ENCODE results near the gene FMNL2.
"Not testable (repeated sequence)": the region's sequence is repeated elsewhere in the genome, so short reads cannot be mapped to it uniquely, and the experiment has no call there.

FMNL2 gene

DNA sequence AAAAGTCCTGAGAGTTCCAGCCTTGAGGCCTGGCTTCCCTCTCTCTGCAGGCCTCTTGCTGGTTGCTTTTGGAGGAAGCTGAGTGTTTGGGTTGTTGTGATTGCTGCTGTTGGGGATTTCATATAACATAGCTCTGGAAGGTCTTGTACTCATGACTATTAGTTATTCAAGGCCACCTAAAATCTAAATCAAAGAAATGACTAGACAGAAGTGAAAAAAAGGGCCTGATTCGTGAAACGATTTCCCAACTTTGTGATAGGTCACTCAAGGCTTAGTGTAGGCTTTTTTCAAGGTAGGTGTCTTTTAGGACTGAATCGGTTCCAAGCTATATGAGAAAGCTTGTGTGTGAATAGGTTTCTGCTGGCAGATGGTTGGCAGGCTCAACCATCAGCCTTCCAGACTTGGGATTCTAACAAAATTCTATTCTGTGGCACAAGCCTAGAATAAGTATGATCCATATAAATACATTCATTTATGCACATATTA, 164.4 kb downstream of the FMNL2 start:
- no peak for DNase-seq (ENCODE audit: low read depth)

DNA sequence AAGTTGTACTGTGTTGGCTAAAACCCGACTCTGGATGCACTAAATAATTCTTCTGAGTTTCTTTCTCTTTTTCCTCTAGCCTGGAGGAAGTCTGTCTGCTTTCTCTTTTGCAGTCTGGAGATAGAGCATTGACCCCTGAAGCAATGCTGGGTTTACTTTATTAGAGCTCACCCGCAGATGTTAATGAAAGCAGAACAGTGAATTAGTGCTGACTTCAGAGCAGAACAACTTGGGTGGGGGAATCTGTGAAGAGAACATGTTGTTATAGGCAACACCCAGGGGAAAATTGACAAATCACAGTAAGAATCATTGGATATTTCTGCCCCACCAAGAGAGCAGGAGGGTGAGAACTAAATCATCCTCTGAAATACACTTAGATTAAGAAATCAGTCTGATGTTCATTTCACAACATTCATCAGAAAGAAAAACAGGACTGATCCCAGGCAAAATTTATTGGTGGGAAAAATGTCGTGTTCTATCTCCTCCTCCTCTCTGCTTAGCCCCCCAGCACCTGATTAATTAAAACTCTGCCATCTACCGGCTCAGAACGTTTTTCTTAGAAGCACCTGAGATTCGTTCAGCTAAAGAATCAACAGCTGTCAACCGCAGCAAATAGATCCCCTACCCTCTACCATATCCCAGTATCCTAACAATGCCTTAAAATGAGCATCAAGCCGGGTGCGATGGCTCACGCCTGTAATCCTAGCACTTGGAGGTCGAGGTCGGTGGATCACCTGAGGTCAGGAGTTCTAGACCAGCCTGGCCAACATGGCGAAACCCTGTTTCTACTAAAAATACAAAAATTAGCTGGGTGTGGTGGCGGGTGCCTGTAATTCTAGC, 165.1 kb downstream of the FMNL2 start:
- DNase-seq (ENCODE audit: low read depth), result no peak

DNA sequence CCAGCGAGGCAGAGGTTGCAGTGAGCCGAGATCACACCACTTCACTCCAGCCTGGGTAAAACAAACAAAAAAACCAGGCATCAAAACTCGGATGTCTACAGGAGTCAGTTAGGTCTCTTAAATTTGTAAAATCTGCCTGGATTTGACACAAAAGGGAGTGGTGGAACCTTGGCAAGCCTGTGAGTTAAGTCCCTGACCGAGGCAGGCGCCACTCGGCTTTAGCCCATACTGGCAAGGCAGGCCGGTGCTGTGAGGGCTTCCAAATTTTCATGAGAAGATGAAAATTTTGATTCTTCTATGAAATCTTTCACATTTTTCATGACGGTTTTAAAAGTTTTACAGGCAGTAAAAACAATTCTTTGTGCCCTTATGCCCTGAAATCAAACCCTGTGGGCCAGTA, 165.8 kb downstream of the FMNL2 start:
- DNase-seq (ENCODE audit: low read depth), result no peak

DNA sequence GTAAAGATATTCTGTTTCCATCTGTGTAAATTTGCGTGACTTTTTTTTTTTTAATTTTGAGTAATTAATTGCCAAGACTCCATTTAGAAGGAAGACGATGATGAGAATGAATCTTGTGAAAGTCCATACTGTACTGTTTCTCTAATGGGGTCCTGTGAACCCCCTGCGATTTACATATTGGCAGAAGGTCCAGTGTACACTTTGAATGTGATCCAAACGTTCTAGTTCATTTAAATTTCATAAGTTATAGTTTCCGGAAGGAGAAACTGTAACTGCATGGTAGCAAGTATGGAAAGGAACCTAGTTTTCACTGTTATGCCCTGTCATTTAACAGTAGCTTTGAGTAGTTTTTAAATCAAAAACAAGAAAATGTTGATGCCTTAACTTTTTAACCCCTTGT, 166.7 kb downstream of the FMNL2 start:
- no peak for DNase-seq (ENCODE audit: low read depth)

DNA sequence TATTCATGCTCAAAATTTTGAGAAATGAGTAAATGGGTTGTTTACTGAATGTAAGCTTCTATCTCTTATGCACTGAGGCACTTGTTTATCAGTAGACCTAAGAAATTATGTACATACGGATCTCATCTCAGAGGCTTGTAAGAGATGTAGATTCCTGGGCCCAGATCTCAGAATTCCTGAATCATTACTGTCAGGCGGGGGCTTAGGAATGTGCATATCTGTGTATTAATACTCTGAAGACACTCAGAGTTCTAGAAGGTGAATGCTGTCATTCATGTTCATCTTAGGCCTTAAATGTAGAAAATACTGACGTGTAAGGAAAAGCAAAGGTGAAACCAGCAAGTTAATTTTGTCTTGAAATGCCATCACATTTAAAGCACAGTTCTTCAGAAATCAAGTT, 169.6 kb downstream of the FMNL2 start:
- peak; percentile 57 for DNase-seq (ENCODE audit: low read depth)

DNA sequence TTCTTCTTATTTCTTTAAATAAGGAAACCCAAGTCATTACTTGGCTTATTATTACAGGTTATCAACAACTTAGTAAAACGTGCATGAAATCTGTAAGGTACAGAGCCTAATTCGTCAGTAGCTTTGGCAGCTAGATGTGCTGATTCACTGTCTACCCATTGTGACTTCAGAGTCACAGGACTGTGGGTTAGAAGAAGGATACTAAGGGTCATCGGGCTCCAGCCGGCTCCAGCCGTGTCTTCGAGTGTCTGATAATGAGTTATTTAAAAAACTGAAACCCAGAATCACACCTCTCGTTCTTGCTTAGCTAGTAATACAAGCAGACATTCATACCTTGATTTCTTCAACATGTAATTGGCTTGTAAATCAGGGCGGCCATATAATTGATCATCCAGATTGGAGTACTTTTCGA, 170.5 kb downstream of the FMNL2 start:
- DNase-seq (ENCODE audit: low read depth), result no peak

DNA sequence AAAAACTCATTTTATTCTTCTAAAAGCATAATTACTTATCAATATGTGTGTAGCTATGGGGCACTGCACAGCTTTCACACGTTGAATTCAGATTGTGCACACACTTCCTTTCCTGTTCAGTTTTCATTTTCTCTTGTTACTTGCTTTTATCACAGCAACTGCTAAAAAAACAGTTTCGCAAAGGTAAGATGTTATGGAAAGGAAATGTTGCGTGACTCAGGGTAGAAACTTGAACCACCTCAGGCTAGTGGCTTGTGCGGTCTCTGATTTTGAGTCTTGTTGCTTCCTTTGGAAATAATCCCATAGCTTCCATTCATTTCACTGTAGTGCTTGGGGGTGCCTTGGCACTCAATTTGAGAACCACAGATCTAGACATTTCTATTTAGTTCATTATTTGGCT, 171.9 kb downstream of the FMNL2 start:
- peak; percentile 56 for DNase-seq (ENCODE audit: low read depth)

DNA sequence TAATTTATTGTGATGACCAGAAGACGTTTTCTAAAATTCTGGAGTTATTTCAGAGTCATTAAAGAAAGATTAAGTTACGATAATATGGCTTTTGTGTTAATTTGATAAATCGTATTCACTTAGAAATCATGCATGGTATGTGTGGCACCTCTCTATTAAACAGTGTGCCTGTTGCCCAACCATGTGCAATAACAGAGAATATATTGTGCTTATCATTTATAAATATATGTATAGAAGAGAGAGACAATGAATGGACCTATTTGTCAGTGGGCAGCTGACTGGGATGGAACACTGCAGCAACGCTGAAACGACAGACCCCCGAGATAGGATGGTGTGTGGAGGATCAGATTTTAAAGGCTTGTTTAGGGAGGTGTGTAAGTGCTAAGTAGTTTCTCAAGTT, 172.9 kb downstream of the FMNL2 start:
- DNase-seq (ENCODE audit: low read depth), result no peak

DNA sequence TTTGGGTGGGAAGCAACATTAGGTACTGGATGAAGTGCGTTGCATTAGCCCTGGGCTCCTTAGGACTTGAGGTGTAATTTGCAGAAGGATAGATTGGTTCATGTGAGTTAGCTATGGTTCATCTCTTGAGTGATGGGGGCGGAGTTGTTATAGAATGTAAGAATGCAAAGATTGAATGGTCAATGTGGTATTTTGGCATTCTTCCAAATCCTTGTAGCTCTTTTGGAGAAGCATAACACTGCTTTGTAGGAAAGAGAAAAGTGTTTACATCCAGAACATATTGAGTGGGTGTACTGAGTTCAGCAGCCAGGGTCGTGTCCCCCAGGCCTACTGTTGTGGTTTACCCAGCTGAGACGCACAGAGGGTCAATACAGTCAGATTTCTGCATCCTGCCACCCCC, 173.5 kb downstream of the FMNL2 start:
- peak; percentile 55 for DNase-seq (ENCODE audit: low read depth)

DNA sequence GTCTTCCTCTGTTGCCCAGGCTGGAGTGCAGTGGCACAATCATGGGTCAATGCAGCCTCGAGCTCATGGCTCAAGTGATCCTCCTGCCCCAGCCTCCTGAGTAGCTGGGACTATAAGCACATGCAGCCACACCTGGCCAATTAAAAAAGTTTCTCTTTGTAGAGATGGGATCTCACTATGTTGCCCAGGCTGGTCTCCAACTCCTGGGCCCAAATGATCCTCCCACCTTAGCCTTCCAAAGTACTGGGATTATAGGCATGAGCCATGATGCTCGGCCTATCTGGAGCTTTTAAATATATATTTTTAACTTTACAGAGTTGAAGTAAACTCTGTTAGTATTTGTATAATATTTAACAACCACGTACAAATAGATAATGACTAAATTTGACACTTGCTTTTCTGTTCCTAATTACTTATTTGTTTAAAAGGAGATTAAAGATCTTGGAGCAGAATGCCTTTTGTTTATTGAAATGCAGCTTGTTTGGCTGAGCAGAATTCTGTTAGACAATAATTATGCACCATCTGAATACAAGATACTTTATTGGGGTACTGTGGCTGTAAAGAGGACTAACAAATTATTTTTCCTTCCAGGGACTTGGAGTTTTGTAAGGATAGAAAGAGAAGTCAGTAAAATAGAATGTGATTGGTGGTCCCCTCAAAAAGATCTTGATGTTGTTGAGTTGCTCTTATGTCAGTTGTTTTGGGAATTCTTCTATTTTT, 175.0 kb downstream of the FMNL2 start:
- no peak for DNase-seq (ENCODE audit: low read depth)

DNA sequence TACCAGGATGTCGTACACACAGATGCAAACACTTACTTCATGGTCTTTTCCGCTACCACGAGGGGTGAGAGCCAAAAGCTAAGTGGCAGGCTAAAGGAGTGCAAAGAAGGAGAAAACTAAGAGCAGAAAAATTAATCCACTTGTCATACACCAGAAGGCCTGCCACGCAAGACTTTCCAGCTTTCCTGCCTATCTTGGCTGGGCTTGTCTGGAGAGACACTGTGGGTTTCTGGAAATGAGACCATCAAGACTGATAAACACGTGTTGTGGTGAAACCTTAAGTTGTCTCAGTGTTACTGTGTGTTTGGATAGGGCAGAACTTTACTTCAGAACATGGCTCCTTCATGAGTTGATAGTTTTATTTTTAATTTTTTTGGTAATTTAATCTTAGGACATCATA, 175.6 kb downstream of the FMNL2 start:
- no peak for DNase-seq (ENCODE audit: low read depth)

DNA sequence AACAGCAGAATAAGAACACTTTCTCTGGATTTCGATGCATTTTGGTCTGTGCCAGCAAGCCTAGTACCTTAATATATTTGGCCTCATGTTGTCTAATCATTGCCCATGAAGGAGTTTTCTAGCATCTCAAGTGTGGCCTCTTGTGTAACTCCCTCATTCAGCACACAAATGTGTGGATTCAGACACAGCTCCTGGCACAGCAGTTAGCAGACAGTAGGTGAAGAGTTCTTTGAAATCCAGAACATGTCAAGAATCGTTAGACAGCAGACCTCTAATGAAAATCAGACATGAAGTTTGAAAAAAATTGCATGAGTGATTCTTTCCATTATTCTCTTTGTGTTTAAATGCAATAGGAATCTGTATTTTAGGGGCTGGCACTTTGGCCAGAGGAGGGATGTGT, 177.0 kb downstream of the FMNL2 start:
- no peak for DNase-seq (ENCODE audit: low read depth)

DNA sequence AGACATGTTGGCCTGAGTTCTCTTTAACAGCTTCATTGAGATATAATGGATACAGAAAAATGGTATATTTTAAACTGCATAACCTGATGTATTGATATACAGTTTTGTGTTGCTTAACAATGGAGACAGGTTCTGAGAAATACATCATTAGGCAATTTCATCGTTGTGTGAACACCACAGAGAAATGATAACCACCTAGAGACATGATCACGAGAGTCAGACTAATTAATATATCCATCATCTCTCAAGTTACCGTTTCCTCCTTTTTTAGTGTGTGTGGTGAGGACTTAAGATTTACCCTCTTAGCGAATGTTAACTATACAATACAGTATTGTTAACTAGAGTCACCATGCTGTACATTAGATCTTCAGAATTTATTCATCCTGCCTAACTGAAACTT, 178.1 kb downstream of the FMNL2 start:
- no peak for DNase-seq (ENCODE audit: low read depth)

DNA sequence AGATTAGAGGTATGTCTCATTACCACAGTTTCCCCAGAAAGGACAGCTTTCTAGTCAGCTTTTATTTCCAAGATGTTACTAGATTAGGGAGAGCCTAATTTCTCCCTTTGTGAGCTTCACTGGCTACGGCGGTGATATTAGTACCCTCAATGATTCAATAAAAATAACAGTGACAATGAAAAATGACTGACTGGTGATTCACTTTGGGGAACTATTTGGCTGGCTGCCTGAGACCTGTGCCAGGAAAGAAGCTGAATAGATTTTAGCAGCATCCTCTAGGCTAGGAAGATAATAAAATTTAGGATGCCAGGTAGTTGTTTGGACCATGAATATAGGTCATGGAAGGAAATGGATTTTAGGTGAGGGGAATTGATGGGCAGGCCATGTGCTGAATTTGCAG, 178.7 kb downstream of the FMNL2 start:
- peak; percentile 81 for DNase-seq (ENCODE audit: low read depth)

DNA sequence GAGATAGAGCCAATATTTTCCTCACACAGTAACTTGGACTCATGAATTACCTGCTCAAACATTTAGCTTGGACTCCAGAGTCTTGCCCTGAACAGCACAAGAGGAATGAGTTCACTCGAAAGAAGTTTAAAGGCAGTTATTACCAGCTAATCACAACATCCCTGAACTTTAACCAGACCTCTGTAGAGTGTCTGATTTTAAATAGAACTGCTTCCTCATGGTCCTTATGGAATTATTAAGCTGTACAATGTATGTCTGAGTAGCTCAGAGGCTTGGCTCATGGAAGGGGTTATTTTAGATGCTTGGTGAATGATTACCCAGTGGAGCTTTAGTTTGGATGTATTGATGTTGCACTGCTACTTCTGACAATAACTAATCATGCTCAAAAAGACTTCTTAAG, 183.1 kb downstream of the FMNL2 start:
- DNase-seq (ENCODE audit: low read depth), result no peak

DNA sequence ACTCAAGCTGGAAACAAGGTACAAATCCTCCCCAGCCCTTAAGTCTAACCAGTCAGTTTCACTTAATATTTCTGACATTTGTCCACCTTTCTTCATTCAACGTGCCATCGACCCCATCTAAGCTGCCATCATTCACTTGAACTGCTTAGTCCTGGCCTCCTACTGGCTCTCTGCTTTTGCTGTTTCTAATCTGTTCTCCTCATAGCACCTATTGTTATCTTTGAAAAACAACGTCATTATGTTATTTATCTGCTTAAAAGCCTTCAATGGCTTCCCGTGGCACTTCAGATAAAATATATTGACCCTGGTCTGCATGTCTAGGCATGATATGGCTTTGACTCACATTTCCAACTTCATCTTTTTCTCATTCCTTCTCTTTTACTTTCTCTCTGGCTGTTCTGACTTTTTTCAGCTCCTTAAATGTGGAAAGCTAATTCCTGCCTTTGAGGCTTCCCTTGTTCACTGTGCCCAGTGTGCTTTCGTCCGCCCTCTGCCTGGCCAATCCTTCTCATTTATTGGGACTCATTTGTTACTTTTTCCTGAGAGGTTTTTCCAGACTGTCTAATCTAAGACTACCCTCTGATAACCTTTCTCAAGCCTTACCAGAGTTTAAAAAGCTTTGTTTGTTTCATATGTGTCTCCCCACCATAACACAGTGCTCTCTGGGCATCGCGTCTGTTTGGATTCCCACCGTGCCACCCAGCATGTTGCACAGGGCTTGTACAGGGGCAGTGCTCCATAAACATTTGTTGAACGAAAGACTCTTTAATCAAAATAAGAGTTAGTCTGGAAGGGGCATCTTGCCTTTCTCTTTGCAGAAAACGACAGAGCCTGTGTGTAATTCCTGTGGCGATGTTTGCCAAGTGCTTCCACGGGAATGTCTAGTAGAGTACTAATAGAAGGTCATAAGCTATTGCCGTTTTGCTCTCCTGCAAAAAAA, 183.9 kb downstream of the FMNL2 start:
- no peak for DNase-seq (ENCODE audit: low read depth)

DNA sequence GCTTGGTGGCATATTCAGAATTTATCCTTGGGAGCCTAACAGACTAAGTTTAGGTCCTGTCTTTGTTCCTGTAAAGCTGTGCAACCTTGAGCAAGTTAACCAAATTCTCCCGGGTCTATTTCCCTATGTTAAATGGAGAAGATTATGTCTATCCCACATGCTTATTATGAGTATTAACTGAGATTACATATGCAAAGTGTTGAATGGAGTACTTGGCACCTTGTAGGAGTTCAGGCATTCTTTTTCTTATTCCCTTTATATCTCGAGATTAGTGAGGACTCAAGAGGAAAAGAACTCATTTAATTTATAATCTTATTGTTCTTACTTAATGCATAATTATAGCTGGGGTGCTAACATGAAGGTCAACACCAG, 184.6 kb downstream of the FMNL2 start:
- DNase-seq (ENCODE audit: low read depth), result no peak

DNA sequence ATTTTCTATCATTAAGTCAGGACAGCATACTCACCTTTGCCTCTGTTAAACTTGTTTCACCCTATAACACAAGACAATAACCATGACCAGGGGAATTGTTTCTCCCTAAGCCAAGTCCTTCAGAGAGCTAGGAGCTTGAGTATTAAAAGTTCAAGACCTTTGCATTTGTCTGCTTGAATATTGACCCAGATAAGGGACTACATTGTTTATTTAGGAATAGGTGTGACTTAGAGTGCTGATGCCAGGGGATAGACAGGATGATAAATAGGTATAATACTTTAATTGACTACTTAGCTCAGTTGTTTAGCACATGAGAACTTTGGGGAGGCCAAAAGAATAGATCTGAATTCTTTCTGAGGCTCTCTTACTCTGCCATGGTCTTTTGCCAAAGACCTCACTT, 185.8 kb downstream of the FMNL2 start:
- DNase-seq (ENCODE audit: low read depth), result no peak

DNA sequence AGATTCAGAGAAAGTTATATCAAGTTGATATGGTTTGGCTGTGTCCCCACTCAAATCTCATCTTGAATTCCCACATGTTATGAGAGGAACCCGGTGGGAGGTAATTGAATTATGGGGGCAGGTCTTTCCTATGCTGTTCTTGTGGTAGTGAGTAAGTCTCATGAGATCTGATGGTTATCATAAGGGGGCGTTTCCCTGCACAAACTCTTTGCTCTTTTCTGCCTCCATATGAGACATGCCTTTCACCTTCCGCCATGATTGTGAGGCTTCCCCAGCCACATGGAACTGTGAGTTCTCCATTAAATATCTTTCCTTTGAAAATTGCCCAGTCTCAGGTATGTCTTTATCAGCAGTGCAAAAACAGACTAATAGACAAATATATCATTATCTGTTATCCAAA, 187.5 kb downstream of the FMNL2 start:
- DNase-seq (ENCODE audit: low read depth), result not testable (repeated sequence)

DNA sequence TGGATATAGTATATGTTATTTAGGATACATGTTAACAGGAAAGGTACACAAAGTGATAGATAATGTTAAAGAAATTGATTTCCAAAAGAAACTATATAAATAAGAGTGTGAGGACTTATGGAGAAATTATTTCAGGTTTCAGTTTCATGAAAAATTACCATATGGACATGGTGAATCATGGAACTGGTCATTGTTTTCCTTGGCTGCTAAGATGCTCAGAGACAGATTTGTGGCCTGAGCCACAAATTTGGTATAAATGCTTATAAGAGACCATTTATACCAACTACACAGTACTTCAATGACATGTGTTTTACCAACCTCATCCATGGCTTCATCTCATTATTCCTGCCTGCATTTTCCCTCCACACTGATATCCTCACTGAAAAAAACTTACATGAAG, 188.1 kb downstream of the FMNL2 start:
- peak; percentile 72 for DNase-seq (ENCODE audit: low read depth)

DNA sequence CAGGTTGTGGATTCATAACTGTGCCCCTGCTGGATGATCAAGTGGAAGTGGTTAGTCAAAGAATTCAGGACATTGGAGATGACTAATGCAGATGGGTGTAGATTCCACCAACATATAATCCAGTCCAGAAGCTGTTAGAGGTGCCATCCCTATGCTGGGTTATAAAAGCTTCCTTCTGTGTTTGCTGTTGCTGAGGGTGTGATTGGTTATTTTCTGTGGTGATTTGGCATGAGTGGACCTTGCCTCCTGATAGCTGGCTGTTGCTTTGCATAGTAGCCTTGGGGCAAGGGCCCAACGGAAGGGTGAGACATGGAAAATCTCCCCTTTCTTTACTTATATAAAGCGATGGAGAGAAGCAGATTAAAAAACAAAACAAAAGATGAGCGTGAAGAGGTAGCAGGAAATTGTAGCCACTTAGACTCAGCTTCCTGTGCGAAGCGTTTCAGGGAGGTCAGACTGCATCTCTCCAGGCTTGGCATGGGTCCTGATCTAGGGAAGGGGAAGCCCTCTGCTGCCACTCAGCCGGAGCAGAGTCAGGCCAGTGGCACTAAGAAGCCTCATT, 190.4 kb downstream of the FMNL2 start:
- peak; percentile 85 for DNase-seq (ENCODE audit: low read depth)

Data from EH (cell line).